ENCODE measurements around the gene TYMP.

DNA sequence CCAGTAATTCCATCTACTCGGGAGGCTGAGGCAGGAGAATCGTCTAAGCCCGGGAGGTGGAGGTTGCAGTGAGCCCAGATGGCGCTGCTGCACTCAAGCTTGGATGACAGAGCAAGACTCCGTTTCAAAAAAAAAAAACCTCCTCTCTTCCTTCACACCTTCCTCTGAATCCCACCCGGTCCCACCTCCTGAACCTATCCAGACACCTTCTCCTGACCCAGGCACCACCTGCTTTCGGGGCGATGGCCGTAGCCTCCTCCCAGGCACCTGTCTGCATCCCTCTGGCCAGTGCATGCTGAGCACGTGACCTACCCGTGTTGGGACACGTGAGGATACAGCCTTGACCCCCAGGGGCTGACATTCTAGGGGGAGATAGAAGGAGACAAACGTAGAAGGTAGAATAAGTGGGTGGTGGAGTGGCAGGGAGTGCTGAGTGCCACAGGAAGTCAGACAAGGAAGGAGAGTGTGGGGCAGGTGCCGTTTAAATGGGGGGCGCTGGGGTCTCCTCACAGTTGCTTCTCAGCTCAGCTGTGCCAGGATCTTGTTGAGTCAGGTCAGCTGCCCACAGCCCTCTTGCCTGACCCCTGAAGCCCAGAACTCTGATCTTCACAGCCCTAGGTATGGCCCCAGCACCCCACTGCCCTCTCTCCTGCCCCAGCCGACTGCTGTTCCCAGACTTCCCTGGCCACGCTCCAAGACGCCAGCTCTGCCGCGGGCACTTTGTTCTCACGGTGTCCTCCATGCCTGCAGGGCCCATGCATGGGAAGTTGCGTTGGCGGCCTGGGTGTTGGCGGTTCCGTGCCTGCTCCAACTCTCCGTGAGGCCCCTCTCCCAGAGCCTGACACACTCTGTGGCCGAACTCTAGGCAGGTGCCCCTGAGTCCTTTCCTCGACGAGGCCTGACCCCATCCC, 44.3 kb downstream of the TYMP start:
- no peak for TF ChIP-seq EP300 (IDR thresholded peaks at IDR 0.05; ENCODE audit: borderline replicate concordance in 1 of 2, low read depth in 1 of 2, low read length in 1 of 2)
- TF ChIP-seq, protein P1, sequence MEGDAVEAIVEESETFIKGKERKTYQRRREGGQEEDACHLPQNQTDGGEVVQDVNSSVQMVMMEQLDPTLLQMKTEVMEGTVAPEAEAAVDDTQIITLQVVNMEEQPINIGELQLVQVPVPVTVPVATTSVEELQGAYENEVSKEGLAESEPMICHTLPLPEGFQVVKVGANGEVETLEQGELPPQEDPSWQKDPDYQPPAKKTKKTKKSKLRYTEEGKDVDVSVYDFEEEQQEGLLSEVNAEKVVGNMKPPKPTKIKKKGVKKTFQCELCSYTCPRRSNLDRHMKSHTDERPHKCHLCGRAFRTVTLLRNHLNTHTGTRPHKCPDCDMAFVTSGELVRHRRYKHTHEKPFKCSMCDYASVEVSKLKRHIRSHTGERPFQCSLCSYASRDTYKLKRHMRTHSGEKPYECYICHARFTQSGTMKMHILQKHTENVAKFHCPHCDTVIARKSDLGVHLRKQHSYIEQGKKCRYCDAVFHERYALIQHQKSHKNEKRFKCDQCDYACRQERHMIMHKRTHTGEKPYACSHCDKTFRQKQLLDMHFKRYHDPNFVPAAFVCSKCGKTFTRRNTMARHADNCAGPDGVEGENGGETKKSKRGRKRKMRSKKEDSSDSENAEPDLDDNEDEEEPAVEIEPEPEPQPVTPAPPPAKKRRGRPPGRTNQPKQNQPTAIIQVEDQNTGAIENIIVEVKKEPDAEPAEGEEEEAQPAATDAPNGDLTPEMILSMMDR (IDR thresholded peaks at IDR 0.05): no peak

Measured in SK-N-SH (cell line).